Measurements from ENCODE around the gene PRKAA1. TPM values are rescaled to one million over a fixed set of nuclear protein-coding genes. Genes with fewer than 3 reads are reported as not detected.

PRKAA1 gene
- polyA plus RNA-seq, 3 donors: 17.8 to 38.2 (median 31.5) TPM

Other genes with a start within 250 kb of the PRKAA1 start
- gene PTGER4, start 118.5 kb downstream of the PRKAA1 start, polyA plus RNA-seq: 10 to 100 TPM in 2 of 3 donors, 1 to 10 TPM in 1; 6.0 to 52.5 (median 18.5) TPM
- gene TTC33, start 42.4 kb downstream of the PRKAA1 start, polyA plus RNA-seq: 1 to 10 TPM; 3.6 to 5.3 (median 4.9) TPM
- 1,000 to 10,000 TPM in 2 of 3 donors, 100 to 1,000 TPM in 1; 968 to 2,235 (median 1,717) TPM for gene RPL37, start 36.8 kb upstream of the PRKAA1 start, polyA plus RNA-seq
- gene CARD6, start 43.0 kb upstream of the PRKAA1 start, polyA plus RNA-seq: 10 to 100 TPM in 1 of 3 donors, 1 to 10 TPM in 2; 1.7 to 19.0 (median 6.7) TPM
- 100 to 1,000 TPM; 154 to 737 (median 477) TPM for gene C7, start 111.1 kb upstream of the PRKAA1 start, polyA plus RNA-seq

Data from adipose tissue (tissue), 3 donors.